Measurements from ENCODE around the gene SOCS2. TPM values are rescaled to one million over a fixed set of nuclear protein-coding genes. Genes with fewer than 3 reads are reported as not detected.

Gene SOCS2, protein sequence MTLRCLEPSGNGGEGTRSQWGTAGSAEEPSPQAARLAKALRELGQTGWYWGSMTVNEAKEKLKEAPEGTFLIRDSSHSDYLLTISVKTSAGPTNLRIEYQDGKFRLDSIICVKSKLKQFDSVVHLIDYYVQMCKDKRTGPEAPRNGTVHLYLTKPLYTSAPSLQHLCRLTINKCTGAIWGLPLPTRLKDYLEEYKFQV
- 10 to 100 TPM; 32.2 to 64.4 (median 58.8) TPM for total RNA-seq (2021; fragmentation: NEBNext Ultra II Directional; extraction: Animal tissue kit (Norgen Biotek cat#: 25700))
- long read RNA-seq, transcript SOCS2-210 (2 exons, 1,716 nt), result minor isoform, 14 of 88 reads
- long read RNA-seq, transcript SOCS2-202 (3 exons, 1,065 nt), result minor isoform, 19 of 88 reads
- long read RNA-seq, transcript SOCS2-206 (3 exons, 2,391 nt), result major isoform, 20 of 88 reads
- long read RNA-seq, transcript SOCS2-212 (3 exons, 2,881 nt), result minor isoform, 12 of 88 reads
- long read RNA-seq, partial matches to known transcripts, result 0 of 88 reads
- long read RNA-seq, other reads (novel, unspliced or antisense), result 18 of 88 reads

- H3K36me3 Mint-ChIP-seq (ENCODE audit: low read depth), result peaks cover 47% of the 10 kb centered on the region
- H3K9me3 Mint-ChIP-seq, result no peaks in the 10 kb centered on the region
- TF ChIP-seq CTCF (IDR thresholded peaks at IDR 0.05), result no peak
- H3K27me3 Mint-ChIP-seq (ENCODE audit: insufficient read depth), result peaks cover 9% of the 10 kb centered on the region
- H3K4me3 Mint-ChIP-seq, result peak within 1 kb of the TSS; percentile 95
- peaks cover 35% of the 10 kb centered on the region for H3K4me1 Mint-ChIP-seq (ENCODE audit: low read depth)
- H3K27ac Mint-ChIP-seq, result peak within 1 kb of the TSS; percentile 79
- peak; percentile 22 for DNase-seq
Measured at GRCh38 chr12:93571925-93572711, at the start of gene SOCS2. TSS of gene SOCS2 (plus strand) at chr12:93572675. CDS start at chr12:93572898, 223 bp downstream.

DNA sequence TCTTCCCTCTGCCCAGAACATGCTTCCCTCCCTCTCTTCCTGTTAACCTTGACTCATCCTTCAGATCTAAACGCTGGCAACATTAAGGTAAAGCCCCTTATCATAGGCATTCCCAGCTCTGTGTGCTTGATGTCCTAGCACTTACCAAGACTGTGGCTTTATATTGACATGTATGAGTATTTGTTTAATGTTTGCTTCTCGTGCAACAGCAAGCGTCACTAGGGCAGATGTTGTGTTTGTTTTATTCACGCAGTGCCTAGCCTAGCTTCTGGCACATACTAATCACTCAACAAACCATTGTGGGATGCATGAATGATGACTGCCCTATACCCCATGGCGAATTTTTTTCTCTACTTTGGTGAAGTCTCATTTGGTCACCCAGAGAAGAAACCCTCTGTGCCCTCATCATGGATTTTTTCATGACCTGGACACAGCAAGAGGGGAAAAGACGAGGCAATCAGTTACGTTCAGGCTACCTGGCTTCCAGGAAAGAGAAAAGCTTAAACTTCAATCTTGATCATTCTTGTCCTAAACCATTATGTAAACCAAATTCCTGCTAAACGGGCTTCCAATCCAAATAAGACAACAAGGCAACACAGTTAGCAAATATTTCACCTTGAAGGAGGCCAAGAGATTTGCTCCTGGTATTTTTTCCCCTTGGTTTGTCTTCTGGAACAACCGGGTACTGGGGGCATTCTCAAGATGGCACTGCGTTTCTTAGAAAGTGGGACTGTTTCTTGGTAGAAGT lies 47.9 kb upstream of the SOCS2 start:
- no peaks in the 10 kb centered on the region for H3K36me3 Mint-ChIP-seq (ENCODE audit: low read depth)
- no peak overlapping the region for H3K4me3 Mint-ChIP-seq
- no peaks in the 10 kb centered on the region for H3K27me3 Mint-ChIP-seq (ENCODE audit: insufficient read depth)
- DNase-seq, result no peak
- no peaks in the 10 kb centered on the region for H3K9me3 Mint-ChIP-seq
- no peak for TF ChIP-seq CTCF (IDR thresholded peaks at IDR 0.05)
- H3K4me1 Mint-ChIP-seq (ENCODE audit: low read depth), result peaks cover 19% of the 10 kb centered on the region
- no peak overlapping the region for H3K27ac Mint-ChIP-seq

DNA sequence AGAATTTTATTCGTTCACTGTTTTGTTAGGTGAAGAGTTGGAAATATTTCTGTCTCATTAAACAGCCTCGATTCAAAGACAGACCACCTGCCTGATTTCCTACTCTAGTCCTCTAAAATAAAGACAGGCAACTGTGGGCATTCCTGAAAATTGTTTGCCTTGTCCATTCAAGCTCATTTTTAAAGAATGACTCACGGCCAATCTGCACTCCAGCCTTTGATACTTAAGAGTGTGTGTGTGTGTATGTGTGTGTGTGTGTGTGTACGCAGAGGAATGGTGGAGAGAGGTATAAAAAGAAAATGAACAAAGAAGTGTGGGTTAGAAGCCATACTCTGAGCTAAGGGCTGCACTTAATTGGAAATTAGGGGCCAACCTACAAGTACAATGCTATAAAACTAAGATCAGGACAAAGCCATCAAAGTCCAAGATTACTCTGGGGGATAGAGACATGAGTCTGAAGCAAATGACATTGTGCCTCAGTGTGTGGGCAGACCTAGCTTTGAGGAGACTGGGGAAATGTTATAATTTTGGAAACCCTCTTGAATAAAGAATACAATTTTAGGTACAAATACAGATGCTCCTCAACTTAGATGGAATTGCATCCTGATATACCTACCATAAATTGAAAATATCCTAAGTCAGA lies 45.6 kb upstream of the SOCS2 start:
- peak; percentile 89 for DNase-seq
- Mint-ChIP-seq H3K9me3 (no peaks in the 10 kb centered on the region), H3K4me1 (ENCODE audit: low read depth) (peaks cover 19% of the 10 kb centered on the region)

GRCh38 chr12:93530358-93530757 lies 42.1 kb upstream of the SOCS2 start:
- Mint-ChIP-seq H3K4me1 (ENCODE audit: low read depth) (peaks cover 19% of the 10 kb centered on the region), H3K27ac (no peak overlapping the region)

More for the DNA sequence above, 45.6 kb upstream of the SOCS2 start:
- Mint-ChIP-seq H3K4me3 (peak overlapping the region; percentile 0; the same call in 1 of the 2 replicates), H3K27me3 (ENCODE audit: insufficient read depth) (peaks cover 2% of the 10 kb centered on the region; the same call in 1 of the 2 replicates), H3K36me3 (ENCODE audit: low read depth) (no peaks in the 10 kb centered on the region), H3K27ac (no peak overlapping the region)
- TF ChIP-seq CTCF (IDR thresholded peaks at IDR 0.05), result no peak

More at GRCh38 chr12:93530358-93530757, 42.1 kb upstream of the SOCS2 start:
- Mint-ChIP-seq H3K27me3 (ENCODE audit: insufficient read depth) (peaks cover 3% of the 10 kb centered on the region), H3K9me3 (no peaks in the 10 kb centered on the region), H3K4me3 (no peak overlapping the region), H3K36me3 (ENCODE audit: low read depth) (no peaks in the 10 kb centered on the region)
- DNase-seq, result no peak
- no peak for TF ChIP-seq CTCF (IDR thresholded peaks at IDR 0.05)

All from HFFc6 (cell line).